GM18907 (cell line): ENCODE data around the gene CCNB2.
"Not testable (repeated sequence)": the region's sequence is repeated elsewhere in the genome, so short reads cannot be mapped to it uniquely, and the experiment has no call there.

Experiments used
- ATAC-seq: cut with Tn5 transposase; IDR thresholded peaks from one replicate; pipeline ENCODE4 v1.9.1; 2021; ENCODE audit warnings: mild to moderate bottlenecking, moderate library complexity; ENCODE audit not compliant: unreplicated experiment

CCNB2 gene

DNA sequence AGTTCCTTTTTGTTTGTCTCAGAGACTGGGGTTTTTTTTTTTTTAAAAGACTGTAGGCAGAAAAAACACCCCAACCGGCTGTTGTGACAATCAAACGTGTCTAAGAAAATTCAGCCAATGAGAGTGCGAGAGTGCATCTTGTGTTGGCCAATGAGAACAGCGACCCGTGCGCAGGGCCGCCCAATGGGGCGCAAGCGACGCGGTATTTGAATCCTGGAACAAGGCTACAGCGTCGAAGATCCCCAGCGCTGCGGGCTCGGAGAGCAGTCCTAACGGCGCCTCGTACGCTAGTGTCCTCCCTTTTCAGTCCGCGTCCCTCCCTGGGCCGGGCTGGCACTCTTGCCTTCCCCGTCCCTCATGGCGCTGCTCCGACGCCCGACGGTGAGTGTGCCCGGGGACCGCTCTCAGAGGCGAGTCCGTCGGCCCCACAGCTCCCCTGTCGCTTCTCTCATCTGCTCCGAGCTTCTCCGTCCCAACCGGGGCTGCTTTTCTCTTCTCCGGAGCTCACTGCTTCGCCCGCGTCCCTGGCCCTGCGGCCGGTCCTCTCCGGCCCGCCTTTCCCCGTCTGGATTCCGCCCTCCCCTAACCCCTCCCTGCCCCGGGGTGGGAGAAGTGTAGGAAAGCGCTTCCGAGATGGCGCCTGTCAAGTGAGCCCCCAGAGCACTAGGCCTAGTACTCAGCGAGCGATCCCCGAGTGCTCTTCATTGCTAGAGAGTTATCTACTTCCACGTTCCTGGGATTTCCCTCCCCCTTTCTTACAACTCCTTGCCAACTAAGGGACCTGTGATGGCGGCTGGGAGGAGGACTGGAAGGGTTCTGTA, at the start of gene CCNB2:
TSS of gene CCNB2 (plus strand) at position 235 of the 821 bp plus-strand sequence. CDS start at position 358, 123 bp downstream.
- peak; percentile 95 for ATAC-seq

- no peak for ATAC-seq
Measured at GRCh38 chr15:59059076-59059597, 45.8 kb upstream of the CCNB2 start.

- no peak for ATAC-seq
Measured at GRCh38 chr15:59060348-59060747, 44.6 kb upstream of the CCNB2 start.

DNA sequence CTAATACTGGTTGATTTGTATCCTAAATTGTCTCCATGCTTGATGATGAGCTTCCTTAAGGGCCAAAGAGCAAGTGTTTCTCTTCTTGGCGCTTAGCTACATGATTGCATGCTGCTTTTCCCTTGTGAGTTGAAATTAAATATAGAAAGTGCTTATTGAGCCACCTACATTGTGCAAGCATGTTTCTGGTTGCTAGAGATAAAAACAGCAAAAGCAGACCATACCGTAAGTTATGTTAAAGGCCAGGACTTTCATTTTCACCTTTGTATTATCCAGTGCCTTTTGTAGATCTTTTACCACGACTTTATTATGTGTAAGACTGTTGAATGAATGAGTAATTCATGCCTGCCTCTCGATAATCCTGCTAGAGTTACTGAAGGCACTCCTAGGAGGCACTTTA, 41.9 kb upstream of the CCNB2 start:
- ATAC-seq, result no peak

GRCh38 chr15:59069430-59069829, 35.5 kb upstream of the CCNB2 start:
- no peak for ATAC-seq

DNA sequence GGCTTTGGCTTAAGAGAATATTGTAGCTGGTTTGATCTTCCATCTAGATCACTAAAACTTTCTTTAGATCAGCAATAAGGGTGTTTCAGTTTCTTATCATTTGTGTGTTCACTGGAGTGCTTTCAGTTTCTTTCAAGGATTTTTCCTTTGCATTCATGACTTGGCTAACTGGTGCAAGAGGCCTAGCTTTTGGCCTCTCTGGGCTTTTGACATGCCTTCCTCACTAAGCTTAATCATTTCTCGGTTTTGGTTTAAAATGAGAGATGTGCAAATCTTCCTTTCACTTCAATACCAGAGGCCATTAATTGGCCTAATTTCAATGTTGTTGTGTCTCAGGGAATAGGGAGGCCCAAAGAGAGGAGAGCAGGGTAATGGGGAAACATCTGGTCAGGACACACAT, 30.3 kb upstream of the CCNB2 start:
- ATAC-seq, result no peak

- no peak for ATAC-seq
Measured at GRCh38 chr15:59087731-59088130, 17.2 kb upstream of the CCNB2 start.

- no peak for ATAC-seq
Measured at GRCh38 chr15:59094077-59094476, 10.9 kb upstream of the CCNB2 start.

GRCh38 chr15:59096429-59096828, 8.5 kb upstream of the CCNB2 start:
- no peak for ATAC-seq

GRCh38 chr15:59099162-59099685, 5.7 kb upstream of the CCNB2 start:
- ATAC-seq, result no peak

- ATAC-seq, result peak; percentile 27
Measured at GRCh38 chr15:59104602-59104911, 389 bp upstream of the CCNB2 start.

GRCh38 chr15:59105854-59106253, 908 bp downstream of the CCNB2 start:
- ATAC-seq, result no peak

- ATAC-seq, result no peak
Measured at GRCh38 chr15:59111251-59111650, 6.3 kb downstream of the CCNB2 start.

DNA sequence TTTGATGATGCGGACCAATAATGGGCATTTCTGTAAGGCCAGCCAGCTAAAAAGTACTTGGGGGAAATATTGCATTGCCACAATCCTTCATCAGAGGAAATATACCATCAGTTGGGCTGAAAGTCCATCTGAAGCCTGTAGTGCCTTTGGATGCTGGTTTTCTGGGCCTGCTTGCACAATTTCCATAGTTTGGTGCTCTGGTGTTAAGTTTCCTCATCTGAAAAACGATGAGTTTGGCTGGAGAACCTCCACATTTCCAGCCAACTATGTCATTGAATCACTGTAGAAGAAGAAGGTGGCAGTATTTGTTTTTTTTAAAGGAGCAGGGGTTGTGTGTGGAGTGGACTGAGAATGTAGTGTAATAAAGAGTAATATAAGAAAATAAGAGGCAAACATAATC, 10.1 kb downstream of the CCNB2 start:
- ATAC-seq, result no peak

- ATAC-seq, result no peak
Measured at GRCh38 chr15:59116141-59116540, 11.2 kb downstream of the CCNB2 start.

DNA sequence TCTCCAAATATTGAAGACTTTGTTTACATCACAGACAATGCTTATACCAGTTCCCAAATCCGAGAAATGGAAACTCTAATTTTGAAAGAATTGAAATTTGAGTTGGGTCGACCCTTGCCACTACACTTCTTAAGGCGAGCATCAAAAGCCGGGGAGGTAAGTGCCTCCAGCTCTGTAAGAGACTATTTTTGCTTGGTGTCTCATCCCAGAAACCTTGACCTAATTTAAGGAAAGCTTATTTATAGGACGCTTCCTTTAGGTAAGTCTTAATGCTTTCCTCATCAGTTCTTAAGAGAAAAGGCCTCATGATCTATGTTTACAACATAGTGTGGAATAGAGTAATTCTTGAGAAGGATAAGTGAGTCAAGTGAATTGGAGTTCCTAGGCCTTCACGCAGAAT, 11.8 kb downstream of the CCNB2 start:
- ATAC-seq, result no peak

DNA sequence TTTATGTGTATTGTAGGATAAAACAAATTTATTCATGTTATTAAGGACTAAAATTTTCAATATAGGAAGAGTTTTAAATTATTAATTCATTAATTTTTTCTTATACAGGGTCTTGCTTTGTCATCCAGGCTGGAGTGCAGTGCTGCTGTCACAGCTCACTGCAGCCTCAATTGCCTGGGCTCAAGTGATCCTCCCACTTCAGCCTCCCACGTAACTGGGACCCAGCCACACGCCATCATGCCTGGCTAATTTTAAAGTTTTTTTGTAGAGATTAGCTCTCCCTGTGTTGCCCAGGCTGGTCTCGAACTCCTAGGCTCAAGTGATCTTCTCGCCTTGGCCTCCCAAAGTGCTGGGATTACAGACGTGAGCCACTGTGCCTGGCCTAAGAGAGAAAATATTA, 14.7 kb downstream of the CCNB2 start:
- no peak for ATAC-seq

DNA sequence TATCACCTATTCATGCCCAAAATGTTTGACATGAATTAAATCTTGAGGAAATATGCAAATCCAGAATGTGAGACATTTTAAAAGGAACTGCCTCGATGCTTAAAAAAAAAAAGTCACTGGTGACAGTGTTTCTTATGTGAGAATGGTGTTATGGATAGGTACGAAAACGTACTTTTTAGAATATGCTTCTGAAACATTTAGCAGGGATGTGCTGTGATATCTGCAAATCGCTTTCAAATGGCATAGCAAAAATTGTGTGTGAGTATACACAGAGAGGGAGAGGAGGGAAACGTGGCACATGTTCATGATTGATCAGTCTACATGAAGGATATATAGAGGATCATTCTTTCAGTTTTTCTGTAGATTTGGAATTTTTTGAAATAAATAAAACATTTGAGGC, 16.0 kb downstream of the CCNB2 start:
- no peak for ATAC-seq

DNA sequence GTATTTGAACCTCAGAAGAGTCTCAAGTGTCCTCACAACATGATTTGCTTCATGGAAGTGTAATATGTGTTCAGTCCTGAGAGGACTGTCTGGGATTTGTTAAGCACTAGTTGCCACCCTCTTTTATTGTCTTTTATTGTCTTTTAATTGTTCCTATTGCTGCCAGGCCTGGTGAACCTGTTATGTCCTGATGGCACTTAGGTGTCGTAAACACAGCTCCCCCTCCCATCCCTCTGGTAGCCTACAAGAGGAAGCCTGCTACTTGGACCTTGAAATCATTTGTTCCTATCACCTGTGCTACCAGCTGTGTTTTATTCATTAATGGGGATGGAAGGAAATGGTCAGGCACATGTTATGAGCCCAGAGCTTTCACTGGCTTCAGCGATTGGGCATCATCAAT, 19.3 kb downstream of the CCNB2 start:
- ATAC-seq, result no peak

DNA sequence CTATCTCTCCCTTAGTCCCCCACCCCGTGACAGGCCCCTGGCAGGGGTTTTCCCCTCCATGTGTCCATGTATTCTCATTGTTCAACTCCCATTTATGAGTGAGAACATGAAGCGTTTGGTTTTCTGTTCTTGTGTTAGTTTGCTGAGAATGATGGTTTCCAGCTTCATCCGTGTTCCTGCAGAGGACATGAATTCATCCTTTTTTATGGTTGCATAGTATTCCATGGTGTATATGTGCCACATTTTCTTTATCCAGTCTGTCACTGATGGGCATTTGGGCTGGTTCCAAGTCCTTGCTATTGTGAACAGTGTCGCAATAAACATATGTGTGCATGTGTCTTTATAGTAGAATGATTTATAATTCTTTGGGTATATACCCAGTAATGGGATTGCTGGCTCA, 20.7 kb downstream of the CCNB2 start:
- ATAC-seq, result not testable (repeated sequence)

DNA sequence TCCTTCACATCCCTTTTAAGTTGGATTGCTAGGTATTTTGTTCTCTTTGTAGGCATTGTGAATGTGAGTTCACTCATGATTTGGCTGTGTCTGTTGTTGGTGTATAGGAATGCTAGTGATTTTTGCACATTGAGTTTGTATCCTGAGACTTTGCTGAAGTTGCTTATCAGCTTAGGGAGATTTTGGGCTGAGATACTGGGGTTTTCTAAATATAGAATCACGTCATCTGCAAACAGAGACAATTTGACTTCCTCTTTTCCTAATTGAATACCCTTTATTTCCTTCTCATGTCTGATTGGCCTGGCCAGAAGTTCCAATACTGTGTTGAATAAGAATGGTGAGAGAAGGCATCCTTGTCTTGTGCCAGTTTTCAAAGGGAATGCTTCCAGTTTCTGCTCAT, 22.3 kb downstream of the CCNB2 start:
- ATAC-seq, result not testable (repeated sequence)

GRCh38 chr15:59131456-59131855, 26.5 kb downstream of the CCNB2 start:
- no peak for ATAC-seq
